H1 (cell line): ENCODE measurements around the gene FAM237A. TPM values are rescaled to one million over a fixed set of nuclear protein-coding genes. Genes with fewer than 3 reads are reported as not detected.

Source experiments
- CTCF ChIA-PET: fragments of 300-600 bp; sonication (Branson Sonifier 250); formaldehyde crosslinking; loops from one replicate; lab custom pipeline; 2021; ENCODE audit not compliant: partially characterized antibody; lab: Charles Lee
- POLR2A ChIA-PET: fragments of 300-600 bp; sonication (Branson Sonifier 250); formaldehyde crosslinking; loops from one replicate; lab custom pipeline; 2021; ENCODE audit warnings: inconsistent platforms; ENCODE audit not compliant: partially characterized antibody; lab: Charles Lee
- DNase-seq, 2 experiments: peaks; one replicate each; pipeline versions ENCODE4 v3.0.0 to v3.0.0-alpha.2; 2010 to 2022; ENCODE audit warnings: low spot score in 2 of 2, low read depth in 1 of 2, mixed read lengths in 1 of 2
- FAIRE-seq: peaks from 2 replicates; lab custom pipeline; 2011; peaks lifted over from hg19 to GRCh38; lab: Jason Lieb, UNC
- H2AFZ ChIP-seq: 2 replicates; pipeline ENCODE4 v1.8.1; 2012; ENCODE audit warnings: low read length, inconsistent platforms
- H2AK5ac ChIP-seq: 2 replicates; pipeline ENCODE4 v1.6.1; 2013; ENCODE audit warnings: low read depth, low read length
- H2BK120ac ChIP-seq: replicated peaks from 2 replicates; pipeline ENCODE3; 2013; ENCODE audit warnings: low read depth, low read length, inconsistent platforms
- H2BK12ac ChIP-seq: 2 replicates; pipeline ENCODE4 v1.6.1; 2013; ENCODE audit warnings: low read depth, low read length
- H2BK15ac ChIP-seq: 2 replicates; pipeline ENCODE4 v1.6.1; 2013; ENCODE audit warnings: low read length
- H2BK20ac ChIP-seq: 2 replicates; pipeline ENCODE4 v1.6.1; 2013; ENCODE audit warnings: low read length
- H2BK5ac ChIP-seq: 2 replicates; pipeline ENCODE4 v1.6.1; 2013; ENCODE audit warnings: low read depth, low read length
- H3K14ac ChIP-seq: 2 replicates; pipeline ENCODE4 v1.6.1; 2013; ENCODE audit warnings: inconsistent platforms; ENCODE audit not compliant: insufficient read length
- H3K18ac ChIP-seq: 2 replicates; pipeline ENCODE4 v1.6.1; 2013; ENCODE audit warnings: low read length; ENCODE audit errors: extremely low read depth
- H3K23ac ChIP-seq: 2 replicates; pipeline ENCODE4 v1.6.1; 2013; ENCODE audit warnings: inconsistent platforms; ENCODE audit not compliant: insufficient read length
- H3K23me2 ChIP-seq: 2 replicates; pipeline ENCODE4 v1.6.1; 2013; ENCODE audit warnings: low read depth, low read length
- H3K27ac ChIP-seq: 2 replicates; pipeline ENCODE4 v1.6.1; 2011; ENCODE audit warnings: low read depth, low read length, inconsistent platforms
- H3K27me3 ChIP-seq, 4 experiments: replicated peaks in 1 of 4; 1 replicate in 1 of 4; 2 replicates in 3 of 4; pipeline versions ENCODE4 v1.6.1 to v1.8.1; 2011 to 2013; ENCODE audit warnings: low read length in 3 of 4, mild to moderate bottlenecking in 3 of 4, inconsistent platforms in 2 of 4, mixed read lengths in 2 of 4, moderate library complexity in 1 of 4; ENCODE audit not compliant: control insufficient read depth in 3 of 4, insufficient read depth in 3 of 4; ENCODE audit errors: extremely low read depth in 1 of 4
- H3K36me3 ChIP-seq, 4 experiments: 2 replicates each; pipeline versions ENCODE4 v1.6.1 to v1.8.1; 2011 to 2013; ENCODE audit warnings: mild to moderate bottlenecking in 4 of 4, low read length in 3 of 4, moderate library complexity in 2 of 4, control low read depth in 1 of 4, inconsistent platforms in 1 of 4; ENCODE audit not compliant: insufficient read depth in 4 of 4, control insufficient read depth in 2 of 4
- H3K4ac ChIP-seq: replicated peaks from 2 replicates; pipeline ENCODE3; 2013; ENCODE audit warnings: low read length, low read depth, mixed read lengths, inconsistent platforms; ENCODE audit not compliant: insufficient read length
- H3K4me1 ChIP-seq, 4 experiments: replicated peaks in 1 of 4; 1 replicate in 1 of 4; 2 replicates in 3 of 4; pipeline versions ENCODE4 v1.6.1 to v1.8.1; 2011 to 2013; ENCODE audit warnings: low read length in 3 of 4, inconsistent platforms in 2 of 4, mixed read lengths in 1 of 4; ENCODE audit not compliant: insufficient read depth in 4 of 4, control insufficient read depth in 3 of 4
- H3K4me2 ChIP-seq, 2 experiments: 2 replicates each; pipeline versions ENCODE4 v1.6.1 to v1.8.1; 2011 to 2013; ENCODE audit warnings: low read depth in 2 of 2, low read length in 2 of 2, control low read depth in 1 of 2, inconsistent platforms in 1 of 2, mild to moderate bottlenecking in 1 of 2; ENCODE audit not compliant: insufficient read depth in 1 of 2
- H3K4me3 ChIP-seq, 4 experiments: fragments of 200-600, 300-600 bp in 1 of 4; sonication (generic), shearing (Covaris generic), sonication (Bioruptor Twin) in 1 of 4; 2 replicates each; pipeline versions ENCODE4 v1.5.1 to v1.8.1; 2011 to 2016; ENCODE audit warnings: low read length in 4 of 4, low read depth in 3 of 4, control low read depth in 2 of 4, inconsistent platforms in 2 of 4, mild to moderate bottlenecking in 2 of 4, mixed read lengths in 1 of 4, moderate library complexity in 1 of 4; ENCODE audit not compliant: insufficient read depth in 2 of 4; ENCODE audit errors: extremely low read depth in 1 of 4
- H3K56ac ChIP-seq: replicated peaks from 2 replicates; pipeline ENCODE3; 2013; ENCODE audit warnings: low read depth, mild to moderate bottlenecking, mixed read lengths, low read length, inconsistent platforms; ENCODE audit not compliant: insufficient read length
- H3K79me1 ChIP-seq: 2 replicates; pipeline ENCODE4 v1.6.1; 2013; ENCODE audit warnings: low read depth, low read length, control low read depth
- H3K79me2 ChIP-seq, 2 experiments: 2 replicates each; pipeline versions ENCODE4 v1.6.1 to v1.8.1; 2012 to 2013; ENCODE audit warnings: low read length in 2 of 2, mild to moderate bottlenecking in 2 of 2, inconsistent platforms in 1 of 2; ENCODE audit not compliant: insufficient read depth in 2 of 2, control insufficient read depth in 1 of 2
- H3K9ac ChIP-seq, 4 experiments: replicated peaks in 1 of 4; 1 replicate in 1 of 4; 2 replicates in 3 of 4; pipeline versions ENCODE4 v1.6.1 to v1.8.1; 2011 to 2013; ENCODE audit warnings: low read depth in 3 of 4, low read length in 3 of 4, control low read depth in 2 of 4, mild to moderate bottlenecking in 2 of 4, moderate library complexity in 2 of 4, inconsistent platforms in 1 of 4; ENCODE audit errors: extremely low read depth in 1 of 4
- H3K9me3 ChIP-seq, 2 experiments: 2 replicates each; pipeline versions ENCODE4 v1.6.1 to v1.8.1; 2012 to 2013; ENCODE audit warnings: mild to moderate bottlenecking in 2 of 2, moderate library complexity in 2 of 2, control low read depth in 1 of 2, inconsistent platforms in 1 of 2, low read depth in 1 of 2, low read length in 1 of 2, mixed read lengths in 1 of 2; ENCODE audit not compliant: insufficient read depth in 2 of 2
- H4K20me1 ChIP-seq, 2 experiments: replicated peaks in 1 of 2; 2 replicates each; pipeline versions ENCODE3 to v1.8.1; 2011 to 2013; ENCODE audit warnings: inconsistent platforms in 2 of 2, low read length in 2 of 2, mild to moderate bottlenecking in 1 of 2; ENCODE audit not compliant: insufficient read depth in 2 of 2, control insufficient read depth in 1 of 2
- H4K5ac ChIP-seq: 2 replicates; pipeline ENCODE4 v1.6.1; 2013; ENCODE audit warnings: low read length, low read depth, mixed read lengths, inconsistent platforms; ENCODE audit not compliant: insufficient read length
- H4K8ac ChIP-seq: 2 replicates; pipeline ENCODE4 v1.8.0; 2013; ENCODE audit warnings: mild to moderate bottlenecking, moderate library complexity, low read length, inconsistent platforms; ENCODE audit not compliant: insufficient read depth; ENCODE audit errors: extremely low read depth
- H4K91ac ChIP-seq: replicated peaks from 2 replicates; pipeline ENCODE3; 2013; ENCODE audit warnings: low read length, mixed read lengths, inconsistent platforms; ENCODE audit not compliant: insufficient read length
- CBX8 ChIP-seq: fragments of 300-800, 300-1000 bp; sonication (generic); IDR thresholded peaks from 2 replicates; pipeline ENCODE4 v1.7.1; 2016; ENCODE audit warnings: low read depth, low read length, borderline replicate concordance
- JUN ChIP-seq: IDR thresholded peaks from 2 replicates; pipeline ENCODE4 v1.6.1; 2011; ENCODE audit warnings: low read depth, mild to moderate bottlenecking, improper control_type of control experiment, low read length
- KDM1A ChIP-seq: fragments of 200-600, 300-600 bp; sonication (generic); IDR thresholded peaks from 2 replicates; pipeline ENCODE4 v1.7.1; 2016; ENCODE audit warnings: mild to moderate bottlenecking, low read length, borderline replicate concordance
- SIX5 ChIP-seq: IDR thresholded peaks from 2 replicates; pipeline ENCODE4 v1.6.1; 2011; ENCODE audit warnings: mild to moderate bottlenecking, low read depth, low read length
- TAF1 ChIP-seq: IDR thresholded peaks from 2 replicates; pipeline ENCODE4 v1.6.1; 2011; ENCODE audit warnings: mild to moderate bottlenecking, low read depth, low read length
- WGBS, 2 experiments: shearing (Covaris generic) in 1 of 2; methylation state at CpG; one replicate each; pipeline versions ENCODE4 v1.1.6 to v1.1.7; 2013 to 2015; ENCODE audit warnings: low lambda C conversion rate in 2 of 2, mixed read lengths in 2 of 2, inconsistent platforms in 1 of 2, low coverage in 1 of 2, missing lambda C conversion rate in 1 of 2; ENCODE audit not compliant: insufficient replicate concordance in 2 of 2, insufficient coverage in 1 of 2, insufficient read length in 1 of 2; ENCODE audit errors: extremely low coverage in 1 of 2, missing lambda C conversion rate in 1 of 2; 5-methylcytosine and 5-hydroxymethylcytosine counted together
- polyA plus RNA-seq, 7 experiments: library from polyadenylated mRNA; depleted of rRNA in 3 of 7; stranded (reverse) in 5 of 7; unstranded in 2 of 7; fragments of >200 nt in 5 of 7; fragments of 200-250 nt in 2 of 7; gene quantifications; 1 replicate in 5 of 7; 2 replicates in 1 of 7; 4 replicates in 1 of 7; pipeline versions ENCODE4 v1.2.1 to v1.2.3, GENCODE V29; 2011 to 2013; ENCODE audit warnings: missing spikeins in 2 of 7, mixed read lengths in 2 of 7
- total RNA-seq: library from RNA; stranded (reverse); fragmentation: NEBNext Ultra II Directional; extraction: Animal tissue kit (Norgen Biotek cat#: 25700); gene quantifications from 2 replicates; pipeline ENCODE4 v1.2.1, GENCODE V29; 2021

FAM237A gene
- total and polyA plus RNA-seq, 2 of the 8 experiments (the other 6 are each of a cell fraction or from before 2014, with no cell fraction given) = not detected

GRCh38 chr2:206603243-206603642 is 39.0 kb upstream of the FAM237A start:
- Histone ChIP-seq H2AFZ (no peak overlapping the region), H4K8ac (no peak overlapping the region), H4K5ac (no peak overlapping the region), H3K4ac (no peak overlapping the region), H3K23me2 (no peaks in the 10 kb centered on the region), H3K23ac (no peak overlapping the region), H3K9me3 (no peaks in the 10 kb centered on the region), H4K91ac (no peak overlapping the region), H2BK12ac (no peak overlapping the region), H3K27ac (no peak overlapping the region), H2BK15ac (no peak overlapping the region), H2BK120ac (no peak overlapping the region), H3K79me1 (no peaks in the 10 kb centered on the region), H3K56ac (no peak overlapping the region), H2AK5ac (no peak overlapping the region), H3K36me3 (no peaks in the 10 kb centered on the region), H2BK20ac (no peak overlapping the region), H3K4me2 (no peak overlapping the region), H4K20me1 (no peaks in the 10 kb centered on the region), H2BK5ac (no peak overlapping the region), H3K79me2 (no peaks in the 10 kb centered on the region), H3K27me3 (no peaks in the 10 kb centered on the region; a peak in 1 of 7 replicates), H3K18ac (no peak overlapping the region), H3K4me3 (no peak overlapping the region), H3K4me1 (no peaks in the 10 kb centered on the region), H3K14ac (no peak overlapping the region), H3K9ac (no peak overlapping the region)
- POLR2A ChIA-PET = interaction anchor here (0.6 kb wide), 1 partner anchor 161 kb away, joined by 4 read pairs; no protein-coding TSS in a partner anchor
- no peak for DNase-seq
- no peak for FAIRE-seq
- CTCF ChIA-PET = interaction anchor here (1.0 kb wide), 1 partner anchor 45 kb away, joined by 3 read pairs; no protein-coding TSS in a partner anchor
- 77% methylated on average over 3 of the region's 3 CpGs; no CpG with 5 or more reads in 1 of the 2 experiments for WGBS, 2 experiments
- no peak for TF ChIP-seq SIX5
- TF ChIP-seq KDM1A = no peak
- TF ChIP-seq JUN = no peak
- no peak for TF ChIP-seq CBX8
- no peak for TF ChIP-seq TAF1
